Right lobe of liver (tissue), 6 donors: Measurements from ENCODE around the gene FAM50A. TPM values are rescaled to one million over a fixed set of nuclear protein-coding genes. Genes with fewer than 3 reads are reported as not detected.

Source experiments
- ATAC-seq, 4 donors: fragments of 200-7000 bp; cut with Tn5 transposase; one replicate each; pipeline ENCODE4 v1.9.1; 2020; ENCODE audit warnings: mild to moderate bottlenecking in 4 of 4, moderate library complexity in 4 of 4
- DNase-seq, 3 donors: peaks; one replicate each; pipeline ENCODE4 v3.0.0-alpha.2; 2020
- H3K27ac ChIP-seq, 3 donors: fragments of 200-600 bp; one replicate each; pipeline ENCODE4 v1.8.0; 2022
- H3K27me3 ChIP-seq, 2 donors: fragments of 200-600 bp; one replicate each; pipeline ENCODE4 v1.8.0; 2022
- H3K36me3 ChIP-seq, 4 donors: fragments of 200-600 bp; sonication (generic) in 1 of 4; one replicate each; pipeline versions ENCODE4 v1.5.1 to v1.8.0; 2017 to 2022; ENCODE audit warnings: control low read depth in 1 of 4
- H3K4me1 ChIP-seq, 4 donors: fragments of 200-600 bp; sonication (generic) in 1 of 4; one replicate each; pipeline versions ENCODE4 v1.5.1 to v1.8.0; 2017 to 2022; ENCODE audit warnings: control low read depth in 1 of 4
- H3K4me3 ChIP-seq, 3 donors: fragments of 200-600 bp; one replicate each; pipeline ENCODE4 v1.8.0; 2022
- H3K9me3 ChIP-seq, 4 donors: fragments of 200-600 bp; sonication (generic) in 1 of 4; one replicate each; pipeline versions ENCODE4 v1.5.1 to v1.8.0; 2017 to 2022; ENCODE audit warnings: control low read depth in 1 of 4
- CTCF ChIP-seq, 4 donors: fragments of 200-600 bp in 3 of 4; fragments of 450-650 bp in 1 of 4; IDR thresholded peaks; one replicate each; pipeline versions ENCODE4 v1.5.1 to v1.8.0; 2016 to 2022; ENCODE audit warnings: antibody characterized with exemption in 4 of 4, mild to moderate bottlenecking in 2 of 4
- POLR2A ChIP-seq: fragments of 450-650 bp; IDR thresholded peaks from one replicate; pipeline ENCODE4 v1.6.1; 2017; ENCODE audit warnings: antibody characterized with exemption, mild to moderate bottlenecking
- WGBS: methylation state at CpG from one replicate; pipeline ENCODE4 v1.1.6; 2018; ENCODE audit warnings: low coverage, low lambda C conversion rate; ENCODE audit not compliant: insufficient coverage; ENCODE audit errors: missing lambda C conversion rate; 5-methylcytosine and 5-hydroxymethylcytosine counted together
- intact Hi-C, 2 donors: fragments of 100-400 bp; cut with DNase I; formaldehyde crosslinking; loops; one replicate each; pipeline versions ENCODE4 v1.11.2 to v1.14.1; 2022
- total RNA-seq, 6 experiments: library from RNA; depleted of rRNA in 2 of 6; stranded (reverse); fragments of >200 nt in 2 of 6; fragmentation: NEBNext Ultra II Directional in 3 of 6; extraction: Animal tissue kit (Norgen Biotek cat#: 25700) in 3 of 6; gene quantifications; one replicate each; pipeline versions ENCODE4 v1.1.0 to v1.2.4, GENCODE V29; 2016 to 2023
- donor health status: DM: no; HTN: yes; CAD: no.
- donor health status: DM: no; HTN: no; CAD: no.
- donor health status: DM: no; HTN: no; CAD: no.
- donor health status: DM: no; HTN: yes; CAD: no.
- donor health status: DM: no; HTN: yes; CAD: no.

Gene FAM50A
- total RNA-seq, 6 experiments from 2014 or later, result 19.2 to 36.8 (median 21.9) TPM

DNA sequence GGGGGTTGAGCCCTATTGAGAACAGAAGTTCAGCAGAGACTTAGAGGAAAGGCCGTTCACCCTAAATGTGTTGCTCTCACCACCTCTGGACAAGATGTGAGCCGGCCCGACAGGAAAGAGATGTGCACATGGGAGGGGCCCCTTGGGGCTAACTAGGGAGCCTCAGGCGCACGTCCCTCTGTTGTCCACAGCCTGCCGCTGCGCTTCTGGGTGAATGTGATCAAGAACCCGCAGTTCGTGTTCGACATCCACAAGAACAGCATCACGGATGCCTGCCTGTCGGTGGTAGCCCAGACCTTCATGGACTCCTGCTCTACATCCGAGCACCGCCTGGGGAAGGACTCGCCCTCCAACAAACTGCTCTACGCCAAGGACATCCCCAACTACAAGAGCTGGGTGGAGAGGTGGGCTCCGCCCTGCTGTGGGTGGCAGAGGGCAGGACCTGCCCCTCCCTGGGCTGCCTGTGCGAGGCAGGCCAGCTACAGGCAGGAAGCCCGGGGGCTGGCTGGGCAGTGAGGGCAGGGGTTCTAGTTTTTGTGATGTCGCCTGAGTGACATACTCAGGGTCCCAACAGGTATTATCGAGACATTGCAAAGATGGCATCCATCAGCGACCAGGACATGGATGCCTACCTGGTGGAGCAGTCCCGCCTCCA is 27.1 kb downstream of the FAM50A start:
- no peak for ATAC-seq
- Histone ChIP-seq H3K27me3 (no peaks in the 10 kb centered on the region), H3K36me3 (no peaks in the 10 kb centered on the region), H3K4me1 (no peaks in the 10 kb centered on the region), H3K4me3 (no peak overlapping the region), H3K27ac (no peak overlapping the region), H3K9me3 (no peaks in the 10 kb centered on the region)
- 86% methylated on average over 2 of the region's 23 CpGs for WGBS
- TF ChIP-seq CTCF (IDR thresholded peaks at IDR 0.05) (no peak), POLR2A (no peak)
- intact Hi-C loops, result no loop called here
- DNase-seq, result no peak

DNA sequence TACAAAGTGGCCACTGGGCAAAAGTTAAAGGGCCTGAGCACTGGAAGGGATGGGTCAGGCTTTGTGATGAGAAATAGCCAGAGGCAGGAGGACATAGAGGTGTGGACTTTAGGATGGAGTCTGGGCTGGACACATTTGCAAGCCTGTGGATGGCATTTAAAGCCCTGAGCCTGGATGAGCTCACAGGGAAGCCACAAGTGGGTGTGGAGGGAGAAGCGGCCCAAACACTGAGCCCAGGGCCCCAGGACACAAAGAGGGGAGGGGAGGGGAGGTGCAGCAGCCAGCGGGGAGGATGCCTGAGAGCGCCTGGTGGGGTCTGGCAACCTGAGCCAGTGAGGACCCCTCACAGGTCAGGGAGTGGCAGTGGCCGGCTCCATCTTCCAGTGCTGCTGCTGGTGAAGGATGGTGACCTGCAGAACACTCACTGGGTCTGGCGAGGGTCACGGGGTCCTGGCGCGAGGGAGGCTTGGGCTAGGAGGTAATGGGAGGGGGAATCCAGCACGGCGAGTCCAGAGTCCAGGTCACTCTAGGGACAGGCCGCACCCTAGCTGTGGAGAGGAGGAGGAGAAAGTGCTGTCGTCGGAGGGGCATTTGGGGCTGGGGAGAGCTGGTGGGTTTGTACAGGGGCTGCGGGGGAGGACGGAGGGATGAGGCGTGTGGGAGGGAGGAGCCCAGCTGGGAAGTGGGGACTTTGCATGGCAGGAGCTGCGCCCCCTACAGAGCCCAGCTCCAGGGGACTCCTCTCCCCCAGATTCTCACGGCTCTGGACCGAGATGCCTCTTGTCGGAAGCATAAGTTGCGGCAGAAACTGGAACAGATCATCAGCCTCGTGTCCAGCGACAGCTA is 28.1 kb downstream of the FAM50A start:
- DNase-seq (peak in 1 of 3 donors; percentile 19), ATAC-seq (no peak)
- Histone ChIP-seq H3K4me1 (no peaks in the 10 kb centered on the region), H3K27me3 (no peaks in the 10 kb centered on the region), H3K9me3 (no peaks in the 10 kb centered on the region), H3K4me3 (no peak overlapping the region), H3K36me3 (no peaks in the 10 kb centered on the region), H3K27ac (no peak overlapping the region)
- intact Hi-C loops, result no loop called here
- 48% methylated on average over 8 of the region's 23 CpGs for WGBS
- TF ChIP-seq POLR2A, result no peak
- TF ChIP-seq CTCF (IDR thresholded peaks at IDR 0.05), result no peak

- H3K36me3 ChIP-seq, result no peaks in the 10 kb centered on the region
- WGBS, result 74% methylated on average over 17 of the region's 28 CpGs
- peak in 1 of 3 donors; percentile 17 for DNase-seq
- no peak for TF ChIP-seq CTCF (IDR thresholded peaks at IDR 0.05)
- H3K27ac ChIP-seq, result no peak overlapping the region
- intact Hi-C loops, result no loop called here
- no peaks in the 10 kb centered on the region for H3K4me1 ChIP-seq
- H3K9me3 ChIP-seq, result no peaks in the 10 kb centered on the region
- H3K4me3 ChIP-seq, result no peak overlapping the region
- H3K27me3 ChIP-seq, result no peaks in the 10 kb centered on the region
- no peak for ATAC-seq
Observed at GRCh38 chrX:154472685-154473632, 29.0 kb downstream of the FAM50A start.

DNA sequence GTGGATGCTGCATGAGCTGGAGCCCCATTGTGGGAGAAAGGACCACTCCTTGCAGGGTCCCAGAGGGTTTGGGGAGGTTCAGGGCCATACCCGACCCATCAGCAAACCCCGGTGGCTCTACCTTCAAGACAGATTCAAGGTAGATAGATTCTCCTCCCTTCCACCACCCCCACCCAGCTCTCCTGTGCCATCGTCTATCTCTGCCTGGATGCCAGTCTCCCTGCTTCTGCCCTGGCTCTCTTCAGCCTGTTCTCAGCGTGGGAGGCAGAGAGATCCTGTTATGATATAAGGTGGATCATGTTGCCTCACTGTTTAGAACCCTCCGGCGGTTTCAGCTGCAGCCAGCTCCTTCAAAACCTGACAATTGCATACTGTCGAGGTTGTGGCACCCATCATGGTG is 29.7 kb downstream of the FAM50A start:
- DNase-seq (no peak), ATAC-seq (no peak)
- H3K4me1 ChIP-seq, result no peaks in the 10 kb centered on the region
- WGBS, result 72% methylated on average over 6 of the region's 7 CpGs
- intact Hi-C loops, result no loop called here
- H3K27ac ChIP-seq, result no peak overlapping the region
- H3K9me3 ChIP-seq, result no peaks in the 10 kb centered on the region
- H3K36me3 ChIP-seq, result no peaks in the 10 kb centered on the region
- no peaks in the 10 kb centered on the region for H3K27me3 ChIP-seq
- H3K4me3 ChIP-seq, result no peak overlapping the region
- TF ChIP-seq CTCF (IDR thresholded peaks at IDR 0.05), result no peak
- TF ChIP-seq POLR2A, result no peak
